GM12892 (cell line): Measurements from ENCODE around the gene MRPL34.

Source experiments
- POLR2A ChIP-seq: IDR thresholded peaks from 2 replicates; pipeline ENCODE4 v1.6.1; 2011; ENCODE audit warnings: low read depth, low read length, control low read depth
- POLR2AphosphoS5 ChIP-seq: IDR thresholded peaks from 2 replicates; pipeline ENCODE4 v1.6.1; 2011; ENCODE audit warnings: low read depth, low read length, control low read depth
- TAF1 ChIP-seq: IDR thresholded peaks from 2 replicates; pipeline ENCODE4 v1.6.1; 2011; ENCODE audit warnings: low read depth, mild to moderate bottlenecking, control low read depth, low read length, borderline replicate concordance

DNA sequence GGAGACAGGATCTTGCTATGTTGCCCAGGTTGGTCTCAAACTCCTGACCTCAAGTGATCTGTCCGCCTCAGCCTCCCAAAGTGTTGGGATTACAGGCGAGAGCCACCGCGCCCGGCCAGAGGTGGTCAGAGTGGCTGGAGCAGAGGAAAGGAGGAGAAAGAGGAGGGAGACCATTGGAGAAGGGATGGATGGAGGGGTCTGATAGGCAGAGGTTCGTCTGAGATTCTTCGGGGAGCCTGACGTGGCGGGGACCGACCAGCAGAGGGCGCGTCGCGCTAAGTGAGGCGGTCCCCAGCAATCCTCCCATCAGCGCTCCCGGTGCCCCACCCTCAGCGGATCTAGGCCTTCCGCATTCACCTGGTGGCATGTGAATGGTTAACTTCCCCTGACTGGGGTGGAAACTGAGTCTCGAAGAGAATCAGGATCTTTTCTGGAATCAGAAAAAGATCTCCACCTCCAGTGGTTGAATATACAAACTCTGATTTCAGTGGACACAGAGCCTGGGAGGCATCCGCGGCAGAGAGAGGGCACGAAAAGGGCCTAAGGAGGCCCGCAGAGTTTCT lies 40.5 kb downstream of the MRPL34 start:
- TF ChIP-seq POLR2A (no peak), TAF1 (no peak), POLR2AphosphoS5 (no peak)
